GM23338 (cell line): ENCODE data around the gene RTF1. TPM values are rescaled to one million over a fixed set of nuclear protein-coding genes. Genes with fewer than 3 reads are reported as not detected.

Experiments used
- ATAC-seq: fragments of 200-7000 bp; cut with Tn5 transposase; 3 replicates; pipeline ENCODE4 v1.9.1; 2020
- DNase-seq: peaks from one replicate; pipeline ENCODE4 v3.0.0-alpha.2; 2015; ENCODE audit warnings: low spot score
- H2AFZ ChIP-seq: fragments of 200-600 bp; sonication (generic); 2 replicates; pipeline ENCODE4 v1.8.0; 2016; ENCODE audit warnings: antibody characterized with exemption, mild to moderate bottlenecking, moderate library complexity
- H3F3A ChIP-seq: fragments of 200-600 bp; sonication (generic); replicated peaks from 2 replicates; pipeline ENCODE4 v1.8.0; 2017; ENCODE audit warnings: antibody characterized with exemption, mixed run types, low read depth
- H3K27ac ChIP-seq: fragments of 200-600 bp; sonication (generic); 2 replicates; pipeline ENCODE4 v1.6.1; 2016; ENCODE audit warnings: low read depth
- H3K27me3 ChIP-seq: fragments of 200-600 bp; sonication (generic); 2 replicates; pipeline ENCODE4 v1.8.0; 2016; ENCODE audit warnings: mild to moderate bottlenecking, mixed run types, moderate library complexity; ENCODE audit not compliant: insufficient read depth
- H3K36me3 ChIP-seq: fragments of 200-600 bp; sonication (generic); 2 replicates; pipeline ENCODE4 v1.8.0; 2016; ENCODE audit warnings: mild to moderate bottlenecking; ENCODE audit not compliant: insufficient read depth
- H3K4me1 ChIP-seq: fragments of 200-600 bp; sonication (generic); 2 replicates; pipeline ENCODE4 v1.8.0; 2016; ENCODE audit warnings: mild to moderate bottlenecking, moderate library complexity; ENCODE audit not compliant: insufficient read depth
- H3K4me2 ChIP-seq: fragments of 200-600 bp; sonication (generic); 2 replicates; pipeline ENCODE4 v1.7.1; 2017; ENCODE audit warnings: mixed run types
- H3K4me3 ChIP-seq: fragments of 200-600 bp; sonication (generic); 2 replicates; pipeline ENCODE4 v1.6.1; 2016; ENCODE audit warnings: mixed run types
- H3K79me2 ChIP-seq: fragments of 200-600 bp; sonication (generic); replicated peaks from 2 replicates; pipeline ENCODE4 v1.8.0; 2017; ENCODE audit warnings: mild to moderate bottlenecking; ENCODE audit not compliant: insufficient read depth
- H3K9me2 ChIP-seq: fragments of 200-600 bp; sonication (generic); 2 replicates; pipeline ENCODE4 v1.8.0; 2017; ENCODE audit not compliant: insufficient read depth
- H4K20me1 ChIP-seq: fragments of 200-600 bp; sonication (generic); replicated peaks from 2 replicates; pipeline ENCODE4 v1.8.0; 2017; ENCODE audit warnings: mild to moderate bottlenecking; ENCODE audit not compliant: insufficient read depth
- H3K27ac Mint-ChIP-seq: 2 replicates; pipeline ENCODE4 v1.8.0; 2020; ENCODE audit warnings: inconsistent platforms, mild to moderate bottlenecking, moderate library complexity, mixed read lengths
- H3K27me3 Mint-ChIP-seq: 3 replicates; pipeline ENCODE4 v1.8.0; 2022; ENCODE audit warnings: low read depth, mild to moderate bottlenecking, moderate library complexity, mixed read lengths, inconsistent platforms; ENCODE audit not compliant: insufficient read depth, poor library complexity
- H3K36me3 Mint-ChIP-seq: 3 replicates; pipeline ENCODE4 v1.8.0; 2021; ENCODE audit warnings: low read depth, mild to moderate bottlenecking, inconsistent platforms, moderate library complexity, mixed read lengths
- H3K4me1 Mint-ChIP-seq: 3 replicates; pipeline ENCODE4 v1.8.0; 2020; ENCODE audit warnings: mild to moderate bottlenecking, inconsistent platforms, mixed read lengths
- H3K4me3 Mint-ChIP-seq: 3 replicates; pipeline ENCODE4 v1.8.0; 2021; ENCODE audit warnings: moderate library complexity, mild to moderate bottlenecking, inconsistent platforms, mixed read lengths
- H3K9me3 Mint-ChIP-seq: 3 replicates; pipeline ENCODE4 v1.8.0; 2020; ENCODE audit warnings: moderate library complexity, mild to moderate bottlenecking, inconsistent platforms, mixed read lengths
- CREB1 ChIP-seq: fragments of 250-450 bp; sonication (Bioruptor Pico); IDR thresholded peaks from 2 replicates; pipeline ENCODE4 v1.5.0; 2020; ENCODE audit warnings: low read depth, mild to moderate bottlenecking, moderate library complexity
- ETS1 ChIP-seq: IDR thresholded peaks from 2 replicates; pipeline ENCODE4 v1.6.1; 2016; ENCODE audit warnings: antibody characterized with exemption
- EZH2 ChIP-seq: fragments of 200-600 bp; sonication (generic); IDR thresholded peaks from one replicate; pipeline ENCODE4 v1.8.0; 2017; ENCODE audit warnings: antibody characterized with exemption, mild to moderate bottlenecking, low read depth; ENCODE audit not compliant: unreplicated experiment
- EZH2phosphoT487 ChIP-seq: fragments of 200-600 bp; sonication (generic); IDR thresholded peaks from one replicate; pipeline ENCODE4 v1.8.1; 2018; ENCODE audit warnings: antibody characterized with exemption; ENCODE audit not compliant: unreplicated experiment
- POLR2AphosphoS5 ChIP-seq: IDR thresholded peaks from 2 replicates; pipeline ENCODE4 v1.6.1; 2016; ENCODE audit warnings: antibody characterized with exemption, low read depth
- STAT1 ChIP-seq: IDR thresholded peaks from one replicate; pipeline ENCODE4 v1.6.1; 2016; ENCODE audit warnings: antibody characterized with exemption; ENCODE audit not compliant: unreplicated experiment
- ZNF114 ChIP-seq: fragments of 250-450 bp; sonication (Bioruptor Pico); IDR thresholded peaks from 2 replicates; pipeline ENCODE4 v1.5.0; 2020; ENCODE audit warnings: mild to moderate bottlenecking, moderate library complexity
- polyA plus RNA-seq: library from polyadenylated mRNA; unstranded; fragments of >200 nt; fragmentation: Nextera tagmentation; extraction: Ambion mirVana; gene quantifications from 2 replicates; pipeline ENCODE4 v1.2.1, GENCODE V29; 2016
- total RNA-seq: library from RNA; depleted of rRNA; stranded (reverse); fragments of >200 nt; shearing (Covaris generic); gene quantifications from 2 replicates; pipeline ENCODE4 v1.2.3, GENCODE V29; 2014
- TF ChIP-seq, protein P1 (sequence below): fragments of 250-450 bp; sonication (Bioruptor Pico); IDR thresholded peaks from 2 replicates; pipeline ENCODE4 v1.5.0; 2020; ENCODE audit warnings: mild to moderate bottlenecking, moderate library complexity
- TF ChIP-seq, protein P2 (sequence below): IDR thresholded peaks from one replicate; pipeline ENCODE4 v1.6.1; 2018; ENCODE audit warnings: antibody characterized with exemption; ENCODE audit not compliant: unreplicated experiment

The RTF1 gene
- total and polyA plus RNA-seq, 2 experiments from 2014 or later, result 38.1 to 298 TPM

GRCh38 chr15:41484937-41485625 is 68.2 kb downstream of the RTF1 start:
- Histone ChIP-seq H3K27ac (no peak overlapping the region), H3F3A (no peaks in the 10 kb centered on the region), H3K9me2 (no peaks in the 10 kb centered on the region), H2AFZ (no peak overlapping the region), H3K27me3 (0 out of 2 replicates have a peak, but pooled peaks cover 3% of the 10 kb centered on the region), H4K20me1 (no peaks in the 10 kb centered on the region), H3K79me2 (no peaks in the 10 kb centered on the region), H3K4me3 (no peak overlapping the region), H3K36me3 (peaks cover 10% of the 10 kb centered on the region), H3K4me1 (no peaks in the 10 kb centered on the region), H3K4me2 (no peak overlapping the region)
- Mint-ChIP-seq H3K4me3 (no peak overlapping the region), H3K27me3 (peaks cover 21% of the 10 kb centered on the region), H3K4me1 (no peaks in the 10 kb centered on the region), H3K9me3 (no peaks in the 10 kb centered on the region), H3K36me3 (peaks cover 22% of the 10 kb centered on the region), H3K27ac (0 out of 2 replicates have a peak overlapping the region, but pooled peaks have one; percentile 27)
- TF ChIP-seq, protein P1, sequence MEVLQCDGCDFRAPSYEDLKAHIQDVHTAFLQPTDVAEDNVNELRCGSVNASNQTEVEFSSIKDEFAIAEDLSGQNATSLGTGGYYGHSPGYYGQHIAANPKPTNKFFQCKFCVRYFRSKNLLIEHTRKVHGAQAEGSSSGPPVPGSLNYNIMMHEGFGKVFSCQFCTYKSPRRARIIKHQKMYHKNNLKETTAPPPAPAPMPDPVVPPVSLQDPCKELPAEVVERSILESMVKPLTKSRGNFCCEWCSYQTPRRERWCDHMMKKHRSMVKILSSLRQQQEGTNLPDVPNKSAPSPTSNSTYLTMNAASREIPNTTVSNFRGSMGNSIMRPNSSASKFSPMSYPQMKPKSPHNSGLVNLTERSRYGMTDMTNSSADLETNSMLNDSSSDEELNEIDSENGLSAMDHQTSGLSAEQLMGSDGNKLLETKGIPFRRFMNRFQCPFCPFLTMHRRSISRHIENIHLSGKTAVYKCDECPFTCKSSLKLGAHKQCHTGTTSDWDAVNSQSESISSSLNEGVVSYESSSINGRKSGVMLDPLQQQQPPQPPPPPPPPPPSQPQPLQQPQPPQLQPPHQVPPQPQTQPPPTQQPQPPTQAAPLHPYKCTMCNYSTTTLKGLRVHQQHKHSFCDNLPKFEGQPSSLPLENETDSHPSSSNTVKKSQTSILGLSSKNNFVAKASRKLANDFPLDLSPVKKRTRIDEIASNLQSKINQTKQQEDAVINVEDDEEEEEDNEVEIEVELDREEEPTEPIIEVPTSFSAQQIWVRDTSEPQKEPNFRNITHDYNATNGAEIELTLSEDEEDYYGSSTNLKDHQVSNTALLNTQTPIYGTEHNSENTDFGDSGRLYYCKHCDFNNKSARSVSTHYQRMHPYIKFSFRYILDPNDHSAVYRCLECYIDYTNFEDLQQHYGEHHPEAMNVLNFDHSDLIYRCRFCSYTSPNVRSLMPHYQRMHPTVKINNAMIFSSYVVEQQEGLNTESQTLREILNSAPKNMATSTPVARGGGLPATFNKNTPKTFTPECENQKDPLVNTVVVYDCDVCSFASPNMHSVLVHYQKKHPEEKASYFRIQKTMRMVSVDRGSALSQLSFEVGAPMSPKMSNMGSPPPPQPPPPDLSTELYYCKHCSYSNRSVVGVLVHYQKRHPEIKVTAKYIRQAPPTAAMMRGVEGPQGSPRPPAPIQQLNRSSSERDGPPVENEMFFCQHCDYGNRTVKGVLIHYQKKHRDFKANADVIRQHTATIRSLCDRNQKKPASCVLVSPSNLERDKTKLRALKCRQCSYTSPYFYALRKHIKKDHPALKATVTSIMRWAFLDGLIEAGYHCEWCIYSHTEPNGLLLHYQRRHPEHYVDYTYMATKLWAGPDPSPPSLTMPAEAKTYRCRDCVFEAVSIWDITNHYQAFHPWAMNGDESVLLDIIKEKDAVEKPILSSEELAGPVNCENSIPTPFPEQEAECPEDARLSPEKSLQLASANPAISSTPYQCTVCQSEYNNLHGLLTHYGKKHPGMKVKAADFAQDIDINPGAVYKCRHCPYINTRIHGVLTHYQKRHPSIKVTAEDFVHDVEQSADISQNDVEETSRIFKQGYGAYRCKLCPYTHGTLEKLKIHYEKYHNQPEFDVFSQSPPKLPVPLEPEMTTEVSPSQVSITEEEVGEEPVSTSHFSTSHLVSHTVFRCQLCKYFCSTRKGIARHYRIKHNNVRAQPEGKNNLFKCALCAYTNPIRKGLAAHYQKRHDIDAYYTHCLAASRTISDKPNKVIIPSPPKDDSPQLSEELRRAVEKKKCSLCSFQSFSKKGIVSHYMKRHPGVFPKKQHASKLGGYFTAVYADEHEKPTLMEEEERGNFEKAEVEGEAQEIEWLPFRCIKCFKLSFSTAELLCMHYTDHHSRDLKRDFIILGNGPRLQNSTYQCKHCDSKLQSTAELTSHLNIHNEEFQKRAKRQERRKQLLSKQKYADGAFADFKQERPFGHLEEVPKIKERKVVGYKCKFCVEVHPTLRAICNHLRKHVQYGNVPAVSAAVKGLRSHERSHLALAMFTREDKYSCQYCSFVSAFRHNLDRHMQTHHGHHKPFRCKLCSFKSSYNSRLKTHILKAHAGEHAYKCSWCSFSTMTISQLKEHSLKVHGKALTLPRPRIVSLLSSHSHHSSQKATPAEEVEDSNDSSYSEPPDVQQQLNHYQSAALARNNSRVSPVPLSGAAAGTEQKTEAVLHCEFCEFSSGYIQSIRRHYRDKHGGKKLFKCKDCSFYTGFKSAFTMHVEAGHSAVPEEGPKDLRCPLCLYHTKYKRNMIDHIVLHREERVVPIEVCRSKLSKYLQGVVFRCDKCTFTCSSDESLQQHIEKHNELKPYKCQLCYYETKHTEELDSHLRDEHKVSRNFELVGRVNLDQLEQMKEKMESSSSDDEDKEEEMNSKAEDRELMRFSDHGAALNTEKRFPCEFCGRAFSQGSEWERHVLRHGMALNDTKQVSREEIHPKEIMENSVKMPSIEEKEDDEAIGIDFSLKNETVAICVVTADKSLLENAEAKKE (CRISPR knock-in tag), result no peak
- TF ChIP-seq CREB1 (CRISPR knock-in tag), result no peak
- ATAC-seq (peak; percentile 16; the same call in 1 of the 3 replicates), DNase-seq (no peak)

- no peaks in the 10 kb centered on the region for H4K20me1 ChIP-seq
- peak; percentile 58 for ATAC-seq
- no peaks in the 10 kb centered on the region for H3K9me3 Mint-ChIP-seq
- peaks cover 10% of the 10 kb centered on the region; the same call in 2 of the 3 replicates for H3K36me3 Mint-ChIP-seq
- H3K27ac Mint-ChIP-seq, result no peak overlapping the region
- H2AFZ ChIP-seq, result no peak overlapping the region
- peak; percentile 34 for DNase-seq
- no peak overlapping the region for H3K27ac ChIP-seq
- no peaks in the 10 kb centered on the region for H3K4me1 ChIP-seq
- peaks cover 15% of the 10 kb centered on the region for H3K27me3 ChIP-seq
- H3K27me3 Mint-ChIP-seq, result peaks cover 23% of the 10 kb centered on the region
- H3K4me2 ChIP-seq, result no peak overlapping the region
- no peaks in the 10 kb centered on the region for H3K4me1 Mint-ChIP-seq
- H3K79me2 ChIP-seq, result no peaks in the 10 kb centered on the region
- H3F3A ChIP-seq, result no peaks in the 10 kb centered on the region
- H3K4me3 ChIP-seq, result no peak overlapping the region
- no peak overlapping the region for H3K4me3 Mint-ChIP-seq
- no peaks in the 10 kb centered on the region for H3K9me2 ChIP-seq
- no peaks in the 10 kb centered on the region for H3K36me3 ChIP-seq
- TF ChIP-seq EZH2phosphoT487, result no peak
- TF ChIP-seq, protein P2, sequence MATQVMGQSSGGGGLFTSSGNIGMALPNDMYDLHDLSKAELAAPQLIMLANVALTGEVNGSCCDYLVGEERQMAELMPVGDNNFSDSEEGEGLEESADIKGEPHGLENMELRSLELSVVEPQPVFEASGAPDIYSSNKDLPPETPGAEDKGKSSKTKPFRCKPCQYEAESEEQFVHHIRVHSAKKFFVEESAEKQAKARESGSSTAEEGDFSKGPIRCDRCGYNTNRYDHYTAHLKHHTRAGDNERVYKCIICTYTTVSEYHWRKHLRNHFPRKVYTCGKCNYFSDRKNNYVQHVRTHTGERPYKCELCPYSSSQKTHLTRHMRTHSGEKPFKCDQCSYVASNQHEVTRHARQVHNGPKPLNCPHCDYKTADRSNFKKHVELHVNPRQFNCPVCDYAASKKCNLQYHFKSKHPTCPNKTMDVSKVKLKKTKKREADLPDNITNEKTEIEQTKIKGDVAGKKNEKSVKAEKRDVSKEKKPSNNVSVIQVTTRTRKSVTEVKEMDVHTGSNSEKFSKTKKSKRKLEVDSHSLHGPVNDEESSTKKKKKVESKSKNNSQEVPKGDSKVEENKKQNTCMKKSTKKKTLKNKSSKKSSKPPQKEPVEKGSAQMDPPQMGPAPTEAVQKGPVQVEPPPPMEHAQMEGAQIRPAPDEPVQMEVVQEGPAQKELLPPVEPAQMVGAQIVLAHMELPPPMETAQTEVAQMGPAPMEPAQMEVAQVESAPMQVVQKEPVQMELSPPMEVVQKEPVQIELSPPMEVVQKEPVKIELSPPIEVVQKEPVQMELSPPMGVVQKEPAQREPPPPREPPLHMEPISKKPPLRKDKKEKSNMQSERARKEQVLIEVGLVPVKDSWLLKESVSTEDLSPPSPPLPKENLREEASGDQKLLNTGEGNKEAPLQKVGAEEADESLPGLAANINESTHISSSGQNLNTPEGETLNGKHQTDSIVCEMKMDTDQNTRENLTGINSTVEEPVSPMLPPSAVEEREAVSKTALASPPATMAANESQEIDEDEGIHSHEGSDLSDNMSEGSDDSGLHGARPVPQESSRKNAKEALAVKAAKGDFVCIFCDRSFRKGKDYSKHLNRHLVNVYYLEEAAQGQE, result no peak
- TF ChIP-seq STAT1, result no peak
- no peak for TF ChIP-seq ETS1
- TF ChIP-seq POLR2AphosphoS5, result no peak
- no peak for TF ChIP-seq EZH2
- no peak for TF ChIP-seq ZNF114
- TF ChIP-seq CREB1 (CRISPR knock-in tag), result no peak
Measured at GRCh38 chr15:41486286-41486685, 69.4 kb downstream of the RTF1 start.
